OCI-LY3 (cell line): ENCODE results near the gene SMIM10L2A.

Experiments used
- CTCF ChIP-seq: fragments of 200-600, 300-600 bp; sonication (generic); IDR thresholded peaks from 2 replicates; pipeline ENCODE4 v1.5.1; 2014; ENCODE audit warnings: antibody characterized with exemption, low read length, low read depth
- EZH2phosphoT487 ChIP-seq: fragments of 200-600 bp; shearing (Covaris generic); IDR thresholded peaks from 2 replicates; pipeline ENCODE4 v1.6.1; 2018; ENCODE audit warnings: antibody characterized with exemption, mixed run types, low read depth

- TF ChIP-seq CTCF (no peak), EZH2phosphoT487 (no peak)
These were observed at the start of gene SMIM10L2A for GRCh38 chrX:135421932-135422809.
